ENCODE measurements around the gene RHOH. TPM values are rescaled to one million over a fixed set of nuclear protein-coding genes. Genes with fewer than 3 reads are reported as not detected.

The RHOH gene
- total and polyA plus RNA-seq, 10 of the 15 experiments (the other 5 are each of a cell fraction or from before 2014, with no cell fraction given) = 46.5 to 120 (median 57.9) TPM

- TF ChIP-seq SKIL (IDR thresholded peaks at IDR 0.05; ENCODE audit: low read depth, poor library complexity, severe bottlenecking) (peak; percentile 92), FOXM1 (IDR thresholded peaks at IDR 0.05; ENCODE audit: low read depth, low read length) (peak; percentile 93), ETV6 (conservative IDR thresholded peaks at IDR 0.05 in 1 of 2, IDR thresholded peaks at IDR 0.05 in 1 of 2; ENCODE audit: borderline replicate concordance in 1 of 2, low read depth in 1 of 2) (peak in 1 of 2 experiments; percentile 89; a peak in 2 of 4 replicates), NR2C1 (IDR thresholded peaks at IDR 0.05) (no peak), MTA3 (IDR thresholded peaks at IDR 0.05; ENCODE audit: borderline replicate concordance, low read length) (peak; percentile 95; the same call in 1 of the 2 replicates), FOS (IDR thresholded peaks at IDR 0.05; ENCODE audit: borderline replicate concordance, extremely low read depth, insufficient read length) (no peak), RAD21 (IDR thresholded peaks at IDR 0.05; ENCODE audit: insufficient read depth, low read depth, low read length) (peak; percentile 44), NR2F1 (conservative IDR thresholded peaks at IDR 0.05) (0 out of 2 replicates have a peak, but pooled peaks have one; percentile 40), PAX5 (IDR thresholded peaks at IDR 0.05; ENCODE audit: borderline replicate concordance, low read depth, low read length) (peak; percentile 49; the same call in 1 of the 2 replicates), BCL3 (IDR thresholded peaks at IDR 0.05; ENCODE audit: borderline replicate concordance, insufficient read depth, low read depth, low read length, poor library complexity, severe bottlenecking) (peak; percentile 95), BCL11A (IDR thresholded peaks at IDR 0.05; ENCODE audit: low read depth, low read length) (peak; percentile 53; the same call in 1 of the 2 replicates), SMARCA5 (IDR thresholded peaks at IDR 0.05) (0 out of 2 replicates have a peak, but pooled peaks have one; percentile 24), ATF2 (IDR thresholded peaks at IDR 0.05; ENCODE audit: low read length) (peak; percentile 98), IKZF2 (IDR thresholded peaks at IDR 0.05) (peak; percentile 55 to 57; a peak in 3 of 4 replicates), PML (IDR thresholded peaks at IDR 0.05; ENCODE audit: low read length) (peak; percentile 66), MEF2B (IDR thresholded peaks at IDR 0.05; ENCODE audit: partially characterized antibody, poor library complexity, severe bottlenecking) (peak; percentile 79), GABPA (IDR thresholded peaks at IDR 0.05; ENCODE audit: low read depth) (peak; percentile 67), IRF4 (IDR thresholded peaks at IDR 0.05; ENCODE audit: low read depth, low read length) (peak; percentile 75), EED (IDR thresholded peaks at IDR 0.05; ENCODE audit: low read depth) (peak; percentile 91), JUNB (IDR thresholded peaks at IDR 0.05) (peak; percentile 93), ZNF622 (IDR thresholded peaks at IDR 0.05) (no peak), ZBED1 (IDR thresholded peaks at IDR 0.05; ENCODE audit: borderline replicate concordance) (peak; percentile 90; the same call in 1 of the 2 replicates), HDGF (IDR thresholded peaks at IDR 0.05) (no peak), STAT3 (IDR thresholded peaks at IDR 0.05; ENCODE audit: low read depth, low read length) (peak; percentile 64; the same call in 1 of the 2 replicates), SMAD1 (IDR thresholded peaks at IDR 0.05; ENCODE audit: low read depth, partially characterized antibody) (no peak)
Observed at GRCh38 chr4:40228497-40229365, 31.9 kb downstream of the RHOH start (continued).

Data from GM12878 (cell line).